HG02970 (cell line): ENCODE results near the gene NTM.

Experiments used
- ATAC-seq: cut with Tn5 transposase; IDR thresholded peaks from one replicate; pipeline ENCODE4 v1.9.1; 2021; ENCODE audit warnings: mild to moderate bottlenecking, moderate library complexity, moderate number of reproducible peaks; ENCODE audit not compliant: unreplicated experiment, low FRiP score

The NTM gene

DNA sequence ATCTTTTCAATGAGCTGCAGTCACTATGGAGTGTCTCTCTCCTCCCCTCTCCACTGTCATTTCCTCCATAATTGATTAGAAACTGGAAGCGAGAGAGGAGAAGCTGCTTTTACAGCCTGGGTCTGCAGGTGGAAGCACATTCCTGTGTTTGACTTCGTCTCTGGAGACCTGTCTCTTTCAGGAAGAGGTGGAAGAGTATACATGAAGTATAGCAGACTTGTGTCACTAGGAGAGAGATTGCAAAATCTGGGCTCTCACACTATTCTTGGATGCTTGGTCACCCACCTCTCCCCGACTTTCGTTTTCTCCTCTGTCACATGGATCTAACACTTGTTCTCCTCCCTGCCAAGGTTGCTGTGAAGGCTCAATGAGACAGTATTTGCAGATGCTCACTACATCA lies 323.3 kb downstream of the NTM start:
- no peak for ATAC-seq

DNA sequence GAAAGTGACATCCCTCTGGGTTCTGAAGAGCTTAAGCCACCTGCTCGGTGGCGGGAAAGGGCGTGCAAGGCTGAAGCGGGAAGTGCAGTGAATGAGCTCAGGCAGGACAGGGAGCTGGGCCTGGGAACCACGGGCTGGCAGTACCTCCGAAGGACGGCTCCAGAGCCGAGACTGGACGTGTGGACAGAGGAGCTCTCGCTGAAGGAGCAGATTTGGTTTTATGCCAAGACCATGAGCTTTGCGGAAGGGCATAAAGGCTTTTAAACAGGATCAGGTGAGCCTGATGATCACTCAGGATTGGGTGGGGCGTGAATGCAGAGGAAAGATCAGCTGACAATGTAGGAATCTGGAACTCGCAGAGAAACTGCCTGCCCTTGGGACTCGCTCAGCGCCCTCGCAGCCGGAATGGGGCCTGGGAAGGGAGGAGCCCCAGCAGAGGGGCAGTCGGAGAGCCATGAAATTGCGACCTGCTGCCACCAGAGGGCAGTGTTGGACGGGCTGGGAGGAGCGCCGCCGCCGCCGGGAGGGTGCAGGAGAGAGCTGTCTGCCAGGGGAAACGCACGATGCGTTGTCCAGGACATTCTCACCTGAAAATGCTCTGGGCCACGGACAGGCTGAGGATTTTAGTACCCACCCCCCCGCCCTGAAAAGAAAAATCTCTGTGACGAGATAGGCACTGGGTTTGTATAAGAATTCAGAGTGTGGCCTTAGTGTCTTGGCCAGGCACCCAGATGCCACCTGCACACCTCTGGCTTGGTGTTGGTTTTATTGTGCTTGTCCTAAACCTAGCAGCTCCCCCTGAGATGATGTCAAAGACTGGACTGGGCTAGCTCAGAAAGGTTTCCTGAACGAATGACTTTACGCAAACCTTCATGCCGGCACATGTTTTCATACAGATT lies 324.4 kb downstream of the NTM start:
- peak; percentile 94 for ATAC-seq

DNA sequence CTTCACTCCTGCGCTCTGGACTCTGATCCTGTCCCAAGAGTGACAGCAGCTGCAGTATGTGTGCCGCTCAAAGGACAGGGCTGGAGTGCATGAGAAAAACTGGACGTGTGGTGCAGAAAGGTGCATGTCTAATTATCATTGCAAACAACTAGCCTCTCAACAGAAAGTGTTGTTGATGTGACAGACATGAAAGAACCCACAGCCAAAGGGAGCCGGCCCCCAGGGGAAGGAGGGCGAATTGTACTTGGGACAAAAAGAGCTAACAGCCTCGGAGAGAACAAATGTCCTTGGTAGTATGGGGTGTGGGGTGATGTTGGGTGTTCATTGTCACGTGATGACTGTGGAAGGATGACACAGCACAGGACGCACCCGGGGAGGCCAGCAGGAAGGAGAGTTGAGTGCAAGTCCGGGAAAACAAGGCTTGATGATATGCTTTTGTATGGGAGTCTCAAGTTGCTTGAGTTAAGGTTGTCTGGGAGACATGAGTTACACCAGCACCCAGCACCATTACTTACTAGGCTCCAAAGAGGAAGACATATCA lies 325.5 kb downstream of the NTM start:
- ATAC-seq: no peak

DNA sequence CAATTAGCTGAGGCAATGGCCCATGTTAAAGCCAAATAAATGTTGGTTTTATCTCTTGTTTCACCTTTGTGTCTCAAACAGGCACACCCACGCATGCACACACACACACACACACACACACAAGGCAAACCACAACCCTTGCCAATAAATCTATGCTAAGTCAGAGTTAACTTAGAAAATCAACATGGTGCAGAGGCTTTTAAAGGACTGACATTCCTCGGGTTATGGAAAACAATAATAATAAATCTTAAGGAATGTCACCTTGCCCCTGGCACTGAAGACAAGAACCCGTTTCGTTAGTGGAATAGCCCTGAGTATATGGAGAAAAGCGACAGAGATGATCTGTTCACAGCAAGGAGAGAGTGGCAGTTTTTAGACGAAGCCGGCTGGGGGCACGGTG lies 326.3 kb downstream of the NTM start:
- ATAC-seq: no peak

DNA sequence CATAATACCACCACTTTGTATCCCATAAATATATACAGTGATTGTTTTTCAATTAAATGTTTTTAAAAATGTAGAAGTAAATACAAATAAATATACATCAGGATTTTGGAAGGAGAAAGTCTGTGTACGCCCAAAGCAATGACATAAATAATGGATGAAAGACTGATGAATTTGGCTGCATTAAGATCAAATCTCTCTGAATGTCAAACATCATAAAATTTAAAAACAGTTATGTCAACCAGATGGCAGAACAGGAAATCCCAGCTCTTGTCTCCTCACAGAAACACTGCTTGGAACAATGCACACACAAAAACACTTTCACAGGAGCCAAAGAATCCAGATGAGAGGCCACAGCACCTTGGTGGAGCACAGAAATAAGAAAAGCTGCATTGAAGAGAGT lies 332.9 kb downstream of the NTM start:
- no peak for ATAC-seq

DNA sequence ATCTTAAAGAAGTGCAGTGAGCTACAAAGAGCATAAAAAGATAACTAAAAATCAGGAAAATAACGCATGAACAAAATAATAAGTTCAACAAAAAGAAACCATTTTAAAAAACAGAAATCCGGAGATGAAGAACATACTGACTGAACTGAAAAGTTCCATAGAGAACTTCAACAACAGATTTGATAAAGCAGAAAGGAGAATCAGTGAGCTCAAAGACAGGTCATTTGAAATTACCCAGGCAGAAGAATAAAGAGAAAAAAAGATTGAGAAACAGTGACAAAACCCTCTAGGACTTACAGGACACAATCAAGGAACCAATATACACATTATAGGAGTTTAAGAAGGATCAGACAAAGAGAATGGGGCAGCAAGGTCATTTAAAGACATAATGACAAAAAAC lies 334.3 kb downstream of the NTM start:
- no peak for ATAC-seq

DNA sequence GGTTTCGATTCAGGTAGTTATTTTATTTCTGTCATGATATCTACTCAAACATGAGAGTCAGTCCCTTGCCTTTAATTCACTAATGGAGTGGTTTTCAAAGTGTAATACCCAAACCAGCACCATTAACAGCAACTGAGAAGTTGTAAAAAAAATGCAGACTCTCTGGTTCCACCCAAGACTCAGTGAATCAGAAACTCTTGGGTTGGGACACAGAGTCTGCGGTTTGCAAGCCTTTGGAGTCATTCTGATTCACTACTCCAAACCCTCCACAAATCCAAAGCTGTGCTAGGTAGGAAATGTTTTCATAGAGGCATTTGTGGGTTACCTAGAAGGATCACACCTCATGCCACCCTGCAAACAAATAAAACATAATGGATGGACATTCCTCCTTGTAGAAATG lies 340.1 kb downstream of the NTM start:
- ATAC-seq: no peak

DNA sequence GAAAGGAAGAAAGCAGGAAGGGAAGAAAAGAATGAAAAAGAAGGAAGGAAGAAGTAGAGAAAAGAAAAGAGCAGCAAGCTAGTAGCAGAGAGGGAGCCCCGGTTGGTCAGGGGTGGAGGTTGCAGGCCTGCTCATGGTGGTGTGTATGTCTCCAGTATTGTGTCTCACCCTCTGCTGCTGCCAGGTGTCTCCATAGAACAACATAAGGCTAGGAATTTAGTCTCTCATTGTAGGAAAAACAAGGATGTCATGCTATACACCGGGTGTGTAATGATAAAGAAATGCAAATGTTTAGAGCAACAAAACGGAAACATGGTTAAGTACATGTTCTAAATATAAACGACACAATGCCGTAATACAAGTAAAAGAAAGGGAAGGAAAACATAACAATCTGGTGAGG lies 342.5 kb downstream of the NTM start:
- no peak for ATAC-seq

DNA sequence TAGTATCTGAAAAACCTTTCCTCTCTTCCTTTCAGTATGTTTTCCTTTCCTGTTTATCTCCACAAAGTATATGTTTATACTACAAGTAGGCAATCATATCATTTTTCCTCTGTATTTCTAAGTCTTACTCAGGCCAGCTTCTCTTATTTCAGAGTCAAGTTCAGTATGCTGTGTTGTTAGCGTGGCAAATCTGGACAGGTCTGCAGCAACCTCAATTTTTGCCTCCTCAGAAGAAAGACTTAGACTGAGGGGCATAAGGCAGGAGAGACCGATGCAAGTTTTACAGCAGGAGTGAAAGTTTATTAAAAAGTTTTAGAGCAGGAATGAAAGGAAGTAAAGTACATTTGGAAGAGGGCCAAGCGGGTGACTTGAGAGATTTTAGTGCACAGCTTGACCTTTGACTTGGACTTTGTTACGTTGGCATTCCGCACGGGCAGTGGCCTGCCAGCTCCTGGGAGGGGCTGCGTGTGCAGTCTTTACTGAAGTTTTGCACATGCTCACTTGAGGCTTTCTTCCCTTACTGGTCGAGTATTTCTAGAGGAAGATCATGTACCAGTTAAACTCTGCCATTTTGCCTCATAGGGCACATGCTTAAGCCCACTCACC lies 343.2 kb downstream of the NTM start:
- ATAC-seq: no peak

DNA sequence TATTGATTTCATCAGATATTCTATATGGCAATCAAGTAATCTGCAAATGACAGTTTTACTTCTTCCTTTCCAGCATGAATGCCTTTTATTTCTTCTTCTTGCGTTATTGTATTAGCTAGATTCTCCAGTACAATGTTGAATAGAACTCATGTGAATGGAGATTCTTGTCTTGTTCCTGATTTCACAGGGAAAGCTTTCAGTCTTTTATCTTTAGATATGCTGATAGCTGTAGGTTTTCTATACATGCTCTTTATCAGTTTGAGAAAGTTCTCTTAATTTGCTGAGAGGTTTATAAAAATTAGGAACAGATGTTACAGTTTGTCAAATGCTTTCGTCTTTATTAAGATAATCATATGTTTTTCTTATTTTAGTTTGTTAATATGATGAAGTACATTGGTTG lies 347.2 kb downstream of the NTM start:
- ATAC-seq: no peak

DNA sequence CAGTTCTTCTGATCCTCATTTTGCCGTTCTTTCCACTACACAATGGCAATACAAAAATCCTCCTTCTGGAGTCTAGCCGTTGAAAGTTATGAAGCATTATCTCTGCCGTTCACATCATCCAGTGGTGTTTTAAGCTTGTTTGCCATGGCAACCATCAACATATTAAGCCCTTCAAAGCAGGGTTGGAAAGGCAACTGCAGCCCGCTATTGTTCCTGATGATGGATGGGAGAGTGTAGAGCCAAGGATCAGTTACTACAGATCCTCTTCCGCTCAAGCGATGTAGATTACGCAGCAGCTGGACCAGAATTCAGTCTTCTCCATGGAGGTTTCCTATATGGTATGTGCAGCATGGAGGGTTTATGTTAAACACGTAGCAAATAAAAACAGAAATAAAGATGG lies 352.7 kb downstream of the NTM start:
- ATAC-seq: no peak

DNA sequence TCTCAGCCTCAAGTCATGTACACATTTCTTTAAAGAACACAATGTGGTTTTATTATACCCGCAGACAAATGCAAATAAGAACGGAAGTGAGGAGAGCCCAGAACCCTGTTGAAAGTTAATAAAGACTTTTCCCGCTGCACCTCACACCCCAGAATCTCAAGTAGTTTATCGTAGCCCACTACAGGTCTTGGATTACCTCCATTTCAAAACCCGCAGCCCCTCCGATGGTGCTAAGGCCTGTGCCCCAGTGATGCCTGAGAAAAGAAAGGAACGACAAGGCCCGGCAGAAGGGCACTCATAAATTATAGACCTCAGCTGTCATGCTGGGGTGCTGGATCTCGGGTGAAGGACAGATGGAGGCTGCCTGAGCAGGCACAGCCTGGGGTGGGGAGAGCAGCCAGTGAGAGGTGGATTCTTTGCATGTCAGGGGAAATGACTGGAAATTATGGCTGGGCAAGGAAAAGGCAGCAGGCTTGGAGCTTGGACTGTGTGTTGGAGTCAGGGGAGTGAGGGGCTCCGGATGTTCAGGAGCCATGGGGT lies 354.1 kb downstream of the NTM start:
- no peak for ATAC-seq

DNA sequence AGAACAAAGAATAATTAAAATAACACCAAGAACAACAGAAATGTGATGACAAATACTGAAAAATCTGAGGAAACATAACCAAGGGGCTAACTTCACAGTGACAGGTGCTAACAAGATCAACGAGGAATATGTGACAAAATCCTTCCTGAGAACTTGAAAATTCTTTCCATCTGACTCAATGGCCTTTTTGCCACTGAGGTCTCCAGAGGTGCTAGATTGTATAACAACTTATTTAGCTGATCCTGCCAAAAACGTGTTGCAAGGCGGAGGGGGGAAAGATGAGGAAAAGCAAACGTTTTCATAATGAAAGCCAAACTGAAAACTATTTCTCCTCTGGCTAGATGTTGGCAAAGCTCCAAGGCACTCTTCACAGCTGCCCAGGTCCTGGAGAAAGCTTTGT lies 364.5 kb downstream of the NTM start:
- ATAC-seq: no peak

DNA sequence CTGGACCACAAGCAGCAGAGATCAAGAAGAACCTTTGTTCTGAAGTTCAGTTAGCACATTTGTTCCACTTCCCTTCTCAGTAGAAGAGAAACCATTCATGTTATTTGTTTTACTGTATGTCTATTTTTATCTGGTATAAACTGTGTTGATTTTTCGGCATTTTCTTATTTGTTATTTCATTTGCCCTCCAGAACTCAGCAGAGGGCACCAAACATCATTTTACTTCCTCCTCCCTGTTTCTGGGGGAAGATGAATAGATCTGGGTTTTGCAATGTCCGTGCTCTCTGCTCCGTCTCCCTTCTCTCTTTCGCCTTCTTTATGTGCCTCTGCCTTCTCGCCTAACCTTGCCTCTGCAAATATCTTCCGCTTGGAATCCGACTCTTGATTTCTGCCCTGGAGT lies 366.9 kb downstream of the NTM start:
- no peak for ATAC-seq

DNA sequence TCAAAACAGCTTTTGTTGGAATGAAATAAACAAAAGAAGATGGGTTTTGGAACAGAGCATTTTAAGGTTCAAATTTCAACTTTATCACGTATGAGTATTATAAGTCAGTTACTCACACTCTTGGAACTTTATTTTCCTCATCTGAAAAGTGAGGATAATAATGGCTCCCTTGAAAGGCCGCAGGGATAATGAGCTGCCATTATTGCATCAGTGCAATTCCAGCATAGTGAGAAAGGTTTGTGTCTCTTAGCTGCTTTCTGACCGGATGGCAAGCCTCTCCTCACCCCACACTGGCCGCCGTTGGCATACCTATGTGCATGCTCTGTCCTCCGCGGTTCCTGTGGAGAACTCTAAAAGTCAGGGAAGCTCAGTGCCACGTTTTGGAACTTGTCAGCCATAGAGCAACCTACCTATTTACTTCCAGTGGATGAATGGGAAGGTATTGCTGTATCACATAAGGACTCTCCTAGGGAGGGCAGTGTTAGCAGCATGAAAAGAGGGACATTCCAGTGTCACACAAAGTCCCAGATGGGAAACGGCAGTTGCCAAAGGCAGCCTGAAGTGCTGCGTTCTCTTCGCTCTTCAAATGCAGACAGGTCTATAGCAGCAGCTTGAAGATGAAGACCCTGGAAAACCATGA lies 368.9 kb downstream of the NTM start:
- no peak for ATAC-seq

DNA sequence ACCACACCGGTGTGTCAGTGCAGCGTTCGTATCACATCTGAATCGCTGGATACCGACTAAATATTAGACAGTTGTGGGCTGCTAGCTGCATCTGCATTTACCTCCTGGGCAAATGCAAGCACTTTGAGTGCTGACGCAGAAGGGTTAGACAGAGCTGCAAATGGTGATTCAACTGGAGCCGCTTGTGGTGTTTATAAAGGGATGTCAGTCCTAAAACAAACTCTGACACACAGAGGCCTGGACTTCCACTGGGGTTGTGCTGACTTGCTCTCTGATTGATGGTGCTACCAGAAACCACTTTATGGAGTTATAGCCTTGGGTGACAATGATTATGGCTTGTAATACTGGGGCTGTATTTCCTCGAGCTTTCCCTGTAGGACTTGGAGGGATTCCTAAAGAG lies 374.4 kb downstream of the NTM start:
- ATAC-seq: no peak

DNA sequence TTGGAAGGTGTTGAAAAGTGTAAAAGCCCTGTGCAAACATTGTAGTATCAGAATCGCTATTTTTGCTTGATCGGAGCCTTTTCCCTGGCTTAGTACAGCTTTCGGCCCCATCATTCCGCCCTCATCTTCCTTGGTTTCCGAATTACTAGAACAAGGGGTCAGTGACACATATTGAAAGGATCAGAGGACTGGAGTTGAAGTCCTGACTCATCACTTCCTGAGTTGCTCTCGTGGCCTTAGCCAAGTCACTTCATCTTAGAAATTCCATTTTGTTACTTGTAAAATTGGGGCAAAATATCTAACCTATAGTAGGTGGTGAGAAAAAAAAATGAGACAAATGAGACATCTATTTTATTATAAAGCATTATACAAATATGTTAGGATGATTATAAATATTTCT lies 375.0 kb downstream of the NTM start:
- ATAC-seq: no peak

DNA sequence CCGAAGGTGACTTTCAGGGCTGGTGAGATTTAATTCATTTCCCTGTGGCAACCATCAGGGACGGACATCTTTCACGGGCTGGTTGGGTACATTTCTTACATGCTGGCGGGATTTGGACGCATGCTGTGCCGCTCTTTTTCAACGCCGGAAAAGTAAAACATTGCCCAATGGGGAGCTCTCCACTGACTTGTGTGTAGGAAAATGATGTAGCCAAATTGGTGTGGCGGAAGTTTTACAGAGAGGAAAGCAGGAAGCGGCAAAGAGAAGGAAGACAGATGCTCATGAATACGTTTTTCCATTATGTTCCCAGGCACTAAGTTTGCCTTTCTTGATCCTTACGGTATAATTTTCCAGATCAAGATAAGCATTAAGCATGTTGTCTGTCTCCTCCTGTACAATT lies 375.8 kb downstream of the NTM start:
- ATAC-seq: no peak

DNA sequence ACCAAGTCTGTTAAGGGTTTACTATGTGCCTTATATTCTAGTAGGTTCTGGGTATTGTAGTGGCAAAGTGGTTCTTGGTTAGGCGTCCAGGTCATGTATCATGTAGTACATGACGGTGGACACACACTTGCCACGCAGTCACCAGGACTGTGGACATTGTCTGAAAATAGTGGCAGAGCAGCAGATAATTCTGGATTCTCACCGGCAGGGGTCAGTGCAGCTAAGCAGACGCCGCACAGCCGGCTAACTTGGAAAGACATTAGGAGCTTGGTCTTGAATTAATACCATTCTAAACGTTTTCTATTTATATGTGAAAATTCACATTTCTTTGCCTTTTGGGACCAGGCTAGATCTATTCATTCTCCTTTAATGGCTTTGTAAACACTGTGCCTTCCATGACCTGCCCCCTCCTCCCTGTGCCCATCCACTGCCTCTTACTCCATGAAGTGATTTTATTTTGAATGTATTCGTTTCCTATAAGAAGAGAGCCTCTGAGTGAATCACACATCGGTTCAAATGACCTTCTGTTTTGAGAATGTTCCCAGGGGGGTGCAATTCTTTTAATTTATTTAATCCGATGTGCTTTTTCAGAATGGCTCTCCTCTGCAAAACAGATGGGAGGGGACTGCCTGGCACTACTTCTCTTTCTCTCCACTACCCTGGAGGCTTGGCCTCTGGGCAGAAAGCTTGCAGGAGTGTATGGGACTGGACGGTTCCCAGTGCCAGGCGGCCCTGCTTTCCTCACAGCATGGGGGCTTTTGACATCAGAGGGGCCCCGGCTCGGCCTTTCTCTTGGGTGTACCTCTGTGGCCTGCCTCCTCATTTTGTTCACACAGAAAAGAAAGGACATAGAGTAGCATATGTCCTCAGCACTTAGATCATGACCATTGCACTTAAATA lies 378.0 kb downstream of the NTM start:
- ATAC-seq: peak; percentile 88

DNA sequence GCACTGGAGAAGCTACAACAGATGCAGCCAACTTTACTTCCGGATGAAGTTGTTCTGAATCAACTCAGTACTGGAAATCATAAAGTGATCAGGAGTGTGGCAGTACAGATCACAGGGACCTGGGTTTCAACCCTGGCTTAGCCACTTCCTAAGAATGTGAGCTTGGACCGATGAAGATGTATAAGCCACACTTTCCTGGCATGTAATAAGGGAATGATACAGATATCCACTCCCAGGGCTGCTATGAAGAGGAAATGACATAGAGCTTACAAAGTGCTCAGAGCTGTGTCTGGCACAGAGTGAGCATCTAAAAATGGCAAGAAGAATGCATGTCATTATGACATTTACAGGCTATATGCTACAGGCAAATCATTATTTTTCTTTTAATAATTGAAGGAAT lies 378.7 kb downstream of the NTM start:
- ATAC-seq: no peak
